ENCODE results near the gene UBE2C. TPM values are rescaled to one million over a fixed set of nuclear protein-coding genes. Genes with fewer than 3 reads are reported as not detected.
A peak's percentile ranks its signal among the peaks of the same experiment; 100 is the strongest.

Gene UBE2C
- total and polyA plus RNA-seq, 2 donors (not counting 1 experiment from before 2014, with no cell fraction given): 0.54 to 2.4 TPM

DNA sequence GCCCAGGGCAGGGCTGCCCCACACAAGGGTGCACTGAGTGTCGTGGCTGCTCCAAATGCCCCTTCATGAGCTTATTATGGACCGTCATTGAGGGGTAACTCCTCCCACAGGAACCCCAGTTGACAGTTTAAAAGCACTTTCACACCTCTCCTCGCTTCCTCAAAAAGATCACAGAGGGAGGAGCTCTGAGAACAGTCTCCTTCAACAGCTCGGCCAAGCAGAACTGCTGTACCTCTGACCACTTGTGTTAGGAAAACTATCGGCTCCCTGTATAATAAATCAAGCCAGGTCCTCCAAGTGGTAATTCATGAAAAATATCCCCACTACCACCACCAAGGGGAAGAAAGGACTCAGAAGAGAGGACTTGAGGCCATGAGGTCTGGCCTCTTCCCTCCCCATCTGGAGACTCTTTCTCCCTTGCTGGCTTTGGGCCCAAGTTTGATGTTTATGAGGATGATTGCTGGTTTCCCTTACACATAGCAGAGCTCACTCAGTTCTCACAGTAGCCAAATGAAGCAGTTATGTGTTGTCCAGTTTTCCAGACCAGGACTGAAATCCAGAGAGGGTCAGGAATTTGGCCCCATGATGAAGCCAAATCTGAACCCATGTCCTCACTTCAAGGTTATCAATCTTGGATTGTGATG lies 29.8 kb downstream of the UBE2C start:
- Histone ChIP-seq H3K27ac (ENCODE audit: low read length in 2 of 2) (peak overlapping the region; percentile 21 to 79), H3K79me2 (ENCODE audit: control insufficient read depth, insufficient read depth, low read length) (no peaks in the 10 kb centered on the region), H3K4me3 (ENCODE audit: control extremely low read depth in 1 of 5, extremely low read depth in 1 of 5, insufficient read depth in 1 of 5, low read depth in 2 of 5, low read length in 4 of 5) (peak overlapping the region in 1 of 5 experiments; percentile 20), H4K20me1 (ENCODE audit: control insufficient read depth, insufficient read depth, low read length, poor library complexity, severe bottlenecking) (no peaks in the 10 kb centered on the region), H2AFZ (ENCODE audit: insufficient read depth, low read depth, low read length, poor library complexity, severe bottlenecking) (peak overlapping the region; percentile 48), H3K9ac (ENCODE audit: low read length) (peak overlapping the region; percentile 14), H3K4me1 (ENCODE audit: control insufficient read depth in 2 of 2, insufficient read depth in 2 of 2, low read length in 2 of 2) (peaks cover 14 to 21% of the 10 kb centered on the region in 2 donors), H3K27me3 (replicated peaks in 1 of 4; ENCODE audit: control extremely low read depth in 1 of 4, control insufficient read depth in 3 of 4, insufficient read depth in 4 of 4, low read length in 3 of 4) (no peaks in the 10 kb centered on the region), H3K9me3 (ENCODE audit: control extremely low read depth in 1 of 3, control insufficient read depth in 2 of 3, insufficient read depth in 1 of 3, low read length in 2 of 3) (no peaks in the 10 kb centered on the region), H3K4me2 (replicated peaks; ENCODE audit: low read depth, low read length, poor library complexity, severe bottlenecking) (peak overlapping the region; percentile 60), H3K36me3 (replicated peaks in 1 of 2; ENCODE audit: control extremely low read depth in 1 of 2, control insufficient read depth in 1 of 2, extremely low read depth in 1 of 2, insufficient read depth in 2 of 2, low read length in 1 of 2) (peaks cover 13 to 50% of the 10 kb centered on the region in 2 experiments)
- no peak for TF ChIP-seq EZH2 (IDR thresholded peaks at IDR 0.05; ENCODE audit: borderline replicate concordance, insufficient read depth, low read depth, low read length, poor library complexity, severe bottlenecking)
- no peak for TF ChIP-seq CTCF (IDR thresholded peaks at IDR 0.05)
- WGBS (ENCODE audit: insufficient coverage): 0% methylated on average over 4 of the region's 5 CpGs
- ATAC-seq (ENCODE audit: low read depth) (peak; percentile 96), DNase-seq (peak; percentile 73)
- H3K27ac Mint-ChIP-seq: peak overlapping the region; percentile 79
- H3K9me3 Mint-ChIP-seq (ENCODE audit: insufficient read depth): no peaks in the 10 kb centered on the region
- peak overlapping the region; percentile 33 for H3K4me3 Mint-ChIP-seq
- POLR2A ChIA-PET: interaction anchor here (0.6 to 1.6 kb wide), 4 partner anchors 9 to 93 kb away, joined by 3 to 5 read pairs (median 4); partner anchors contain the start of genes ACOT8, SNX21 and ZSWIM3
- intact Hi-C loops (cut with micrococcal nuclease): no loop called here
- H3K4me1 Mint-ChIP-seq: peaks cover 18% of the 10 kb centered on the region
- H3K27me3 Mint-ChIP-seq: no peaks in the 10 kb centered on the region
- CTCF ChIA-PET: interaction anchor here (0.9 to 1.7 kb wide), 7 partner anchors 9 to 128 kb away, joined by 3 to 5 read pairs (median 4); partner anchors contain the start of gene ZSWIM1

GRCh38 chr20:45843506-45843905 lies 31.1 kb downstream of the UBE2C start:
- ATAC-seq (ENCODE audit: low read depth) (no peak), DNase-seq (no peak)
- no peaks in the 10 kb centered on the region for H3K9me3 ChIP-seq (ENCODE audit: control extremely low read depth in 1 of 3, control insufficient read depth in 2 of 3, insufficient read depth in 1 of 3, low read length in 2 of 3)
- no peak overlapping the region for H3K4me2 ChIP-seq (replicated peaks; ENCODE audit: low read depth, low read length, poor library complexity, severe bottlenecking)
- H3K9ac ChIP-seq (ENCODE audit: low read length): no peak overlapping the region
- Mint-ChIP-seq H3K4me1 (peaks cover 18% of the 10 kb centered on the region), H3K27me3 (no peaks in the 10 kb centered on the region), H3K9me3 (ENCODE audit: insufficient read depth) (no peaks in the 10 kb centered on the region), H3K27ac (no peak overlapping the region), H3K4me3 (no peak overlapping the region)
- POLR2A ChIA-PET: no interaction called here
- 97% methylated on average over 13 of the region's 14 CpGs for WGBS (ENCODE audit: insufficient coverage)
- H3K36me3 ChIP-seq (replicated peaks in 1 of 2; ENCODE audit: control extremely low read depth in 1 of 2, control insufficient read depth in 1 of 2, extremely low read depth in 1 of 2, insufficient read depth in 2 of 2, low read length in 1 of 2): peaks cover 13 to 57% of the 10 kb centered on the region in 2 experiments
- intact Hi-C loops (cut with micrococcal nuclease): no loop called here
- peaks cover 14 to 21% of the 10 kb centered on the region in 2 donors for H3K4me1 ChIP-seq (ENCODE audit: control insufficient read depth in 2 of 2, insufficient read depth in 2 of 2, low read length in 2 of 2)
- no peaks in the 10 kb centered on the region for H3K27me3 ChIP-seq (replicated peaks in 1 of 4; ENCODE audit: control extremely low read depth in 1 of 4, control insufficient read depth in 3 of 4, insufficient read depth in 4 of 4, low read length in 3 of 4)
- no peak overlapping the region for H3K27ac ChIP-seq (ENCODE audit: low read length in 2 of 2)
- no peak overlapping the region for H2AFZ ChIP-seq (ENCODE audit: insufficient read depth, low read depth, low read length, poor library complexity, severe bottlenecking)
- H3K79me2 ChIP-seq (ENCODE audit: control insufficient read depth, insufficient read depth, low read length): no peaks in the 10 kb centered on the region
- no peaks in the 10 kb centered on the region for H4K20me1 ChIP-seq (ENCODE audit: control insufficient read depth, insufficient read depth, low read length, poor library complexity, severe bottlenecking)
- TF ChIP-seq EZH2 (IDR thresholded peaks at IDR 0.05; ENCODE audit: borderline replicate concordance, insufficient read depth, low read depth, low read length, poor library complexity, severe bottlenecking): no peak
- TF ChIP-seq CTCF (IDR thresholded peaks at IDR 0.05): no peak
- no peak overlapping the region for H3K4me3 ChIP-seq (ENCODE audit: control extremely low read depth in 1 of 5, extremely low read depth in 1 of 5, insufficient read depth in 1 of 5, low read depth in 2 of 5, low read length in 4 of 5)
- CTCF ChIA-PET: no interaction called here
